HG02885 (cell line): ENCODE results near the gene FAM241B.

Source experiments
- ATAC-seq: cut with Tn5 transposase; IDR thresholded peaks from one replicate; pipeline ENCODE4 v1.9.1; 2021; ENCODE audit warnings: mild to moderate bottlenecking; ENCODE audit not compliant: unreplicated experiment, poor library complexity

FAM241B gene

DNA sequence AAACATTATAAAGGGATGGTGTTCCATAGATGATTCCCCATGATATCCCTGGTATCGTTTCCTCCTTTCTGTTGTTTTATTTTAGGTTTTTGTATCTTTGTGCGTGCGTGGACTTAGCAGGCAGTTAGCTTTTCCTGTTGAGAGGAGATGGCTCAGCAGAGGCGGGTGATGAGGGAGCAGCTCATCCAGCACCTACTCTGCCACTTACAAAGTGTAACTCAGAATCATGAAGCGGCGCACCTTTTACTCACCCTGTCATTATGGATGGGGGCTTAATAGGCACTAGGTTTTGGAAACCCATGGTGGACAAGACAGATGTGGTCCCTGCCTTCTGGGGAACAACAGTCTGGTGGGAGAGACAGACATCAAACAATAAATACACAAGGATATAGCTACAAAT is 17.1 kb downstream of the FAM241B start:
- no peak for ATAC-seq

DNA sequence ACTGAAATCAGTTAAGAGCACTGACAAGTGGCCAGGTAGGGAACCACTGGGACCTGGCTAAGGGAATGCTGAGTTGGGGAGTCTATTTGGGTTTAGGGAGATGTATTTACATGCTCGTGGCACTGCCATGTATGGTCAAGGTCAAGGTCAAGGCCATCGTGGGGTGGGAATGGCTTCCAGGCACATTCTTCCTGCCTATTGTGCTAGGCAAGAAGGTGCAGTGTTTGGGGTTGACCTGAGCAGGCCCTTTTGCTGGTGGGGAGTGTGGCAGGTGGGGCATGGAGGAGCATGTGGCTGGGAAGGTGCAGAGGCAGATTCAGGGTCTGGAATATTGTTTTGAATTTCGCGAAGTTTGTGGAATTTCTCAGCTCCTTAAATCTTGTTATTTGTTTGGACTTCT is 17.8 kb downstream of the FAM241B start:
- ATAC-seq, result no peak

DNA sequence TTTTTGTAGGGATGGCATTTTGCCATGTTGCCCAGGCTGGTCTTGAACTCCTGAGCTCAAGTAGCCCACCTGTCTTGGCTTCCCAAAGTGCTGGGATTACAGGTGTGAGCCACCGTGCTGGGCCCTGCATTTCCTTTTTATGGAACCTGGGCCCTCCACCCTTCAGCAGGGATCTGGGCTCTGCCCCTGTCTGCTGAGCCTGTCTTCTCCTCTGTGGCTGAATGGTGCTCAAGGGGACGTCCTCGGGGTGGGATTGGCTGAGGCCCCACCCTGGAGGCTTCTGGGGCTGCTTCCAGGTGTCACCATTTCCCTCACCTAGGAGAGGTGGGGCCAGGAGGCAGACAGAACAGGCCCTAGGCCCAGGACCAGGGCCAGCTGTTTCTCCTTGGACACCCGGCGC is 18.4 kb downstream of the FAM241B start:
- ATAC-seq, result no peak

DNA sequence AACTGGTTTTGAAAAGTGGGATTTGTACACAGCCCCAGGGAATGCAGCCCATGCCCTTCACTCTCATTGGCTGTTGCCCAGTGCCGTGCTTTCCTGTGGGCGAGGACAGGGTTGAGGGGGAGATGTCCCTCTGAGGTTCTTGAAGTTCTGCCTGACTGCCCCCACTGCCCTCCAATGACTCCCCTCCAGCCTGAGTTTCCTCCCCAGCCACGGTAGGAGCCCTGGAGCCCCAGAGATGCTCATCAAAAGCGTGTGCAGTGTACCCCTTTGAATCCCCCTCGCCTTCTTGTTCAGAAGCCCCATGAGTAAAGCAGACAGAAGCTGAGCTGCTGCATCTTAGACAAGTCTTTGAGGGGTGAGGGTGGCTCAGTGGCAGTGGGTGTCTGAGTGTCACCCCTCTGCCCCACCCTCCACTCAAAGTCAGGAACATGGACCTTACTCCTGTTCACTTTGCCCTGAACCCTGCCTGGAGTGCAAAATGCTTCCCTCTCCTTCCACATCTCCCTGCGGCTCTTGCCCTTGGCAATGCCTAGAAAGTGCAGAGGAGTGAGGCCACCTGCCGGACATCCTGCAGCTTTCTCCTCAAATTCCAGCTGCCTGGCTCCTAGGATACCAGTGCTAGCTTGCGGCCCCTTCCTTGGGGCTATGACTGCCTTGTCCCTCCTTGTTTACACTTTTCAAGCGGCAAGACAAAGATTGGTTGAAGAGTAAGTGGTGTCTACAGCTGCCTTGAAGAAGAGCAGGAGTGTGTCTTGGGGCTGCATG is 19.9 kb downstream of the FAM241B start:
- ATAC-seq, result no peak

DNA sequence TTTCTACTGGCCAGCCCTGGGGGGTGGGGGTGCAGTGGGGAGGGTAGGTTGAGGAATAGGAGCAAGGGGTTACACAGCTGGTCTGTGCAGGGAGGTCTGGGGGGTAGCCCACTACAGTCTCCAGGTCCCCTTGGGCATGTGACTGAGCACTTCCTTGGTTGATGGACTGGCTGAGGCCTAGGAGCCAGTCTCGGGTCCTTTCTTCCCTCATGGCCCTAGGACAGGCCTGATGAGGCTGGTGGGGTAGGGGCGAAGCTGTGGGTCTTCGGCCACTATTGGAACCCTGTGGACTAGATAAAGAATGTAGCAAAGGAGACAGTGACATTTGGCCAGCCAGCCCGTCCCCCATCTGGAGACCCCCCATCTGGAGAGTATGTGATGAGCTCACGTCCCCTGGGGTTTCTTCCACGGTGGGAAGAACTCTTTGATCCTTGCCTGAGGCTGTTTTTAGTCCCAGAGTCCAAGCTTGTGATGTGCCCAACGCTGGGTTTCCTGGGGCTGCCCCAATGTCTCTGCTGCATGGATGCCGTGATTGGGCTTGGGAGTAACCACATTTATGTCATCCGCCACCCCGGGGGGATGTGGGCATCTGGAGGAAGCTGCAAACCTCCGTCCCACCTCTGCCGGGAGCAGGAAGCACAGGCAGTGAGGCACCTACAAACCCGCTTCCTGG is 20.7 kb downstream of the FAM241B start:
- no peak for ATAC-seq

DNA sequence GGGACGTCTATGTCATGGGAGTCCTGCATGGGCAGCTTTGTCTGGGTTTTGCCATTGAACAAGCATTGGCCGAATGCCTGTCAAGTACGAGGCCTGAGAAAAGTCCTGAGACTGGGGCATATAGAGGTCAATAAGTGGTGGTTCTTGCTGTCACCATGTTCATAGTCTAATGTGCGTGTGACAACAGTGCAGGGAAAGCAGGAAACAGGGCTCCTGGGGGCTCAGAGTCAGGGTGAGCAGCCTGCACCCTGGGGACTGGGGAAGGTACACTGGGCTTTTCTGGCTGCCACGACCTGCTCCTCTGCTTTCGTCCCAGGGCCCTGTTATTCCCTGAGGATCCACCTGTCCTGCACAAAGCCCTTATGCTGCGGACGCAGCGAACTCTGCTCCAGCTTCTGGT is 21.3 kb downstream of the FAM241B start:
- ATAC-seq, result no peak

DNA sequence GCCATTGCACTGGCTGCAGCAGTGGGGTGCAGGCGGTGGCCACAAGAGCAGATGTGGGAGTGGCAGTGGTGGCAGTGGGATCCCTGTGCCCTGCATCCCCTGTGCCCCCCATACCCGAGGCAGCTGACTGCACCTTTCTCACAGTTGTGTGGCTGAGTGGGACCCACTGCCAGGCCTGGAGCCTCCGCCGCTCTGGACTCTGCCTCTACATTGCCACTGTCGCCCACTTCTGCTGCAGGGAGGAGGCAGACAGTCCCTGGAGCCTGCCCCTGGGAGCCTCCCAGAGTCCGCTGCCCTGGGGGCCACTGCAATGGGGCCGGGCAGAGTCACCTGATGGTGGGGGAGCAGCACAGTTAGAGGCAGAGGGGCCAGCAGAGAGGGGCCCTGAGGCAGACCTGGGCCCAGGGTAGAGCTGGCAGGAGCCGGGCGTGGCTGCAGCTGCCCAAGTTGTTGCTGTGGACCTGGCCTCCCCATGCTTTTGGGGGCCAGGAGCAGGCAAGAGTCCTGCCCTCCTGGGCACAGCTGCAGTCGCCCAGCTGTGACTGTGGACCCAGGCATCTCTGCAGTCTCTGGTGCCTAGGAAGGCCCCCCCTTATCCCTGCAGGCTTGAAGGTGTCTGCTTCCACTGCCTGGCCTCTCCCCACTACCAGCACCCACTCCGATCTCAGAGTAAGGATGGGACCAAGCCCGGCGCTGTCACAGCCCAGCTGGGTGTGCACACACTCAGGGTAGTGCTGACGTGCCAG is 22.2 kb downstream of the FAM241B start:
- no peak for ATAC-seq

DNA sequence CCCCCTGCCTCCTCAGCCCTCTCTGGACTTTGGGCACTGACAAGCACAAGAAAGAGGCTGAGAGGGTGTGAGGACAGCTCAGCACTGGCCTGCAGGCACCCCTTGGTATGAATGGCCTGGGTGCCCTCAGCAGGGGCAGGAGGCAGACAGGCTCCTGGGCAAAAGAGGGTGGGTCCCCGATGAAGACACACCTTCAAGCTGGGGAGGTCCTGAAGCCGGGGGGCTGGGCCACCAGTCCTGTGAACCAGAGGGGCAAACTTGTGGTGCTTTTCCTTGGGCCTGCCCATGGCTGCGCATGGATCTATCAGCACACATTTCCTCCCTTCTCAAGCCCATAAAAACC is 22.8 kb downstream of the FAM241B start:
- no peak for ATAC-seq

DNA sequence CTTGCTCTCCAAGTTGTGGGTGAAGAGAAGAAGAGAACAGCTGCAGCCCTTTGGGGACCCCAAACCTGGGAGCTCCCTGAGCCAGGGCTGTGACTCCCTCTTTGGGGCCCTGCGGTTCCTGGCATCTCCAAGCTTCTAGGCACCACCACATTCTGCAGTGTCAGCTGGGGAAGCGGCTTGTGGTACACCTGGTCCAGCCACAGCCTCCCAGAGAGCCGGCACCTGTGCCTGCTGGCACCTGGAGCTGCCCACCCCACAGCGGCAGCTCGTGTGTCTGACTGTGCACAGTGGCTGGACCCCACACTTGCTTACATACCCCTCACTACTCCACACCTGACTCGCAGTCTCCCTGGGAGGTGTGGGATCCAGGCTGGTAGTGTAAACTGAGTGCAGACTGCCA is 23.5 kb downstream of the FAM241B start:
- no peak for ATAC-seq

DNA sequence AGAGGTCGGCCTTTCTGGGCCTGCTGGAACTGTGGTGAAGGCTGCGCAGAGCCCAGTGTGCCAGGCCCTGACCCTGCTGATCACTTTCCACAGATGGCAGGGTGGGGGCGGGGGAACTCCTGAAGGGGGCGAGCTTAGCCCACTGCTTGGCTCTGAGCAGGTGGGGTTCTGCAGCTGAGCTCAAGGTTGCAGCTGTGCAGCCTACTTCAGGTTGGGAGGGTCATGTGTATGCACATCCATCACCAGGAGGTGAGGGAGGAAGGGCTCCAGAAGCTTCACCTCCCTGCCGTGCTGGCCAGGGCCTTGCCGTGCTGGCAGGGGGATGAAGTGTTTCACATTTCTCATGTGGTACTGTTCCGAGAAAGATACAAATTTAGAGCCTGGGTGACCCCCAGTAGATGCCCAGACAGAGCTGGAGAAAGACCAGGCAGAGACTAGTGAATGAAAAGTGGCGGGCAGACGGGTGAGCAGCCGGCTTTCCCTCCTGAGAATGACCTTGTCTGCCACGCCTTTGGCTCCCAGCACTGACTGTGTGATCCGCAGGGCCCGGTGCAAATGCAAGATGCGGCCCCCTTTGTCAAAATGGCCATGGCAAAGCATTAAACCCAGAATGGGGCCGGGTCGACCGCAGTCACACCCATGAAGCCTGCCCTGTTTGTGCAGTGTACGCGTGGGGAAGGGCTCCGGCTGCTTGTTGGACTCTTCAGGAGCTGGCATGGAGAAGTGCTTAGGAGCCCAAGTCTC is 25.2 kb downstream of the FAM241B start:
- ATAC-seq, result no peak

DNA sequence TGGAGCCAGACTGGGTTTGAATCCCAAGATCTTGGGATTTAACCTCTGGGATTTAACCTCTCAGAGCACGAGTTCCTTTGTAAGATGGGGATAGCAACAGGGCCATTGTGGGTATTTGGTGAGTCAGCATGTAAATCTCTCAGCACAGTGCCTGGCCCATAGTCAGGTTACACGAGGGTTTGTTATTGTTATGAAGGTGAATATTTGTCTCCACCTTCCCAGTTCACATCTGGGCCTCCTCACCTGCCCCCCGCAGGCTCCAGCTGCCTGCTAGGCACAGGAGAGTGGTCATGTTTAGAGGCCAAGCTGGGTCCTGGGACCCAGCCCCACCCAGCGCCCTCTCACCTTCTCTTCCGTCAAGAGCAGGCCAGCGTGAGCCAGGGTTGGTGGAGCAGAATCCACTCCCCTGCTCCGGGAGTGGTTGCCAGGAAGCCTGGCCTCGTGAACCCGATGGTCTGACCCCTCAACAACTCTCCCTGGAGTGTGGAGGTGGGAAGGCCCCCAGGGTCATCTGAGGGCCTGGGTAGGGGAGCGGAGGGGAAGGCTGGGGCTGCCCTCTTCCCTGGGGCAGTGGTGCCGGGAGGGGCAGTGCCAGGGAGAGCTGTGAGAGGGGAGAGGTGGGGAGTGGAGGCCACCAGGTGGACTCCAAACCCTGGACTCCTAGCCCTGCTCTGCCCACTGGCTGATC is 26.0 kb downstream of the FAM241B start:
- ATAC-seq, result no peak

DNA sequence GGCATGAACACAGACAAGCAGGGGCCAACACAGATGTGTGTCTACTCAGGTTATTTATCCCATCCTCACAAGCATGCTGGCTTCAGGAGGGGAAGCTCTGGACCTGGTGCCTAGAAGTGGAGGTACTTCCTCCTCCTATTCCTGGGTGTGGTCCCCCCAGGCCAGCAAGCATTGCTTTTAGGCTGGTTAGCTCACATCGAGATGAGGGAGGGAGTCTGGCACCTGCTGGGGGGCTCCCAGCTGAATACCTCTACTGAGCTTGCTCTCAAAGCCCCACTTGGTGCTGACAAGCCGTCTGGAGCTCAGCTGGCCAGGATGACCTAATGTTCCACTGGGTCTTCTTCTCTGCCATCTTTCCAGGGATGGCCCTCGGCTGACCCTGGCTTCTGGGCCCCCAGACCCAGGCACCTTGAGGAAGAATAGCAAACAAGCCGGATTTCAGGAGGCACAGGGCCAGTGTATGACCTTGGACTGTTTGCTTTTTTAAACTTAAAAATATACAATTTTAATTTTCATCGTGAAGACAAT is 26.8 kb downstream of the FAM241B start:
- ATAC-seq, result no peak

DNA sequence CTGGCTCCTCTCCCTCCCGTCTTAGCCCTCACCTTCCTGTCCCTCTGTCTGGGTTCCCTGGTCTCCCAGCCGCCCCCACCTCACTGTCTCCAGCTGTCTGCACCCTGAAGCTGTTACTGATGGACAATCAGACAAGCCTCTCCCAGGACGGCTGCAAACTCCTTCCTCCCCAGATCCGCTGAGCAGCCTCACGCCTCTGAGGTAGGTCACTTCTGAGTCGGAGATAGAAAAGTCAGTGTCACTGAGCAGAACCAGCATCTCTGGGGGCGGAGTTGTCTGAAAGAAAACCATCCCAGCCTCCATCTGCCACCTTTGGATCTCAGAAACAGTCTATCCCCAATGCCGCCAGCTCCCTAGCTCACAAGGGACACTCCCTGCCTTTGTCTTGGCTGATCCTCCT is 27.4 kb downstream of the FAM241B start:
- no peak for ATAC-seq

DNA sequence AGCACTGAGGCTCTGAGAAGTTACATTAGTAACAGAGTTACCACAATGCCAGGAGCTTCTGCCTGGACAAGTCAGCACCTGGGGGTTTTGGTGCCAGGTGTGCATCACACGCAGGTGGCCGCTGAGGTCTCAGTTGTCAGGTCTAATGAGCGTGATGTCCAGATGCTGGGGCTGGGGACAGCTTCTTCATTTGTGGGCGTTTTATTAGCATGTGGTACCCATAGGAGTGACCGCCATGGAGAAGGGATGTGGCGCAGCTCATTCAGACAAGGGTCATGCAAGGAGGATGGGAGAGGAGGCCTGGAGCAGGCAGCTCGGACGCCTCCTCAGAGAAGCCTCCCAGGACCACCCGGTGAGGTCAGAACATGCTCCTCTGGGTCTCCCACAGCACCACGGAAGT is 27.8 kb downstream of the FAM241B start:
- ATAC-seq, result no peak

DNA sequence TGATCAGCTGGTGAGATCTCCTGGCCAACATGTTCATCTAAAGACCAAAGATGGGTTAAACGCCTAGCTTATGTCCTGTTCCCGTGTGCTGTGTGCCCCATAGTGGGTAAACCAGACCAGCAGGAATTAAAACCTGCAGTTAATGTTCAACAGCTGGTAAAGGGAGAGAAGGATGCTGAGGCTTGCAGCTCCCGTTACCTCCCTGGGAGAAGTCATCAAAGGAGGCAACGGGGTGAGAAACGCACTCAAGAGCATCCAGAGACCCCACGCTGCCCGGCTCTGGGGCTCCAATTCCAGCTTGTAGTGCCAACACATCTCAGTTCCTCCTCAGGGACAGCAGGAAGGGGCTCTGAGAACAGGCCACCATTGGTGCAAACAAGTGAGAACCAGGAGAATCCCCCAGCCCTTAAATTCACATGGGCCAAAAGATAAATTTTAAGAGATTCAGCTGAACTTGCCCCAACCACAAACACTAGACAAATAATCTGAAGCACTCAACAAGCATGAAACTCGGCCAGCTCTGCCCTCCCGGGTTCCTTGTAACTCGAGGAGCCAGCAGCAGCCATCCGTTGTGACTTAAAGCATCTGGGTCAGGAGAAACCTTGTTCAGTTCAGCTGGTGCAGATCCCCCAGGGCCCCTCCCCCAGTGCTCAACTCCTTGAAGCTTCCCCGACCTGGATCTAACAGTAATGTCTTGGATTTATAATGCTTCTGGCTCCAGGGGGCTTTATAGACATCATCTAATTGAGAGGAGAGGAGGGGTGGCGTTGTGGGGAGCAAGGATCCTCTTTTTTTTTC is 29.4 kb downstream of the FAM241B start:
- no peak for ATAC-seq

DNA sequence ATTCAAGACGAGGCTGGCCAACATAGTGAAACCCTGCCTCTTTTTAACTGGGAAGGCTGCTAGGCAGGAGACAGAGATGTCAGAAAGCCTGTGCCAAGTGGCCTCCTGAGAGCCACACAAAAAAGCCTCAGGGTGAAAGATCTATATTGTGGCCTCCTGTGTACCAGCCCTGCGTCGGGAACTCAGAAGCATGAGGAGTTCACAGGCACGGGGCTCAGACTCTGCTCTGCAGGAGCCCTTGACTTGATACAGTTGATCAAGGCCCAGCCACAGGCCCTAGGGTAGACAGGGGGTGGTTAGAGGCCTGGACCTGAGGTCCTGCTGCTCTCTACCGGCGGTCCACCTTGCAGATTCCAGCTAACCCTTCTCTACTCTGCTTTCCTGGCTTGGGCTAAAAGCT is 30.2 kb downstream of the FAM241B start:
- no peak for ATAC-seq

DNA sequence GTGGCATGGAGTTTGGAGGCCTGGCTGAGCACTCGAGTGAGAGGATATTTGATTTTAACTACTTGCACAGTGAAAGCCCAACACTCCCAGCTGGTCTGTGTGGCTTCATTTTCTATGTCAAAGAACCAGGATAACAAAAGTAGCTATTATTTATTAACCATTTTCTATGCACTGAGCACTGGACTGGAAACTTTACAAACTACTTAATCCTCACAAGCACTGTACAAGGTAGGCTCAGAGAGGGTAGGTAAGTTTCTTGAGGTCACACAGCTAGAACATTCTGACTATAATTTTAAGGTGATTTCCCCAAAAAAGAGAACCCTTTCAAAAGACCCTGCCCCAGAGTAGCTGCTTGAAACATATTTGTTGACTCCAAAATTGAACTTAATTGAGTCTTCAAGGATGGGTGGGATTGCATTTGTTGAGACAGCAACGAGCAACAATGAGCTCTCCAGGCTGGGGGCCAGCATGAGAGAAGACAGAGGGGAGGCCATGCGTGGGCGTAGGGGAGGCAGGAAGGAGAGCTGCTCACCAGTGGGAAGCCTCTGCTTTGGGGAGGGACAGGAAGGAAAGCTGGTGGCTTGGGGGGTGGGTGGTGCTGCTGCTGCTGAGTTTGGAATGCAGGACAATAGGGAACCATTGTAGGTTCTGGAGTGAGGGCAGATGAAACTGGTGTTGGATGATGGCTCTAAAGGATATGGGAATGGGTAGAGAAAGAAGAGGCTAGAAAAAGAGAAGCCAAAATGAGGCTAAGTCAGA is 31.5 kb downstream of the FAM241B start:
- no peak for ATAC-seq

DNA sequence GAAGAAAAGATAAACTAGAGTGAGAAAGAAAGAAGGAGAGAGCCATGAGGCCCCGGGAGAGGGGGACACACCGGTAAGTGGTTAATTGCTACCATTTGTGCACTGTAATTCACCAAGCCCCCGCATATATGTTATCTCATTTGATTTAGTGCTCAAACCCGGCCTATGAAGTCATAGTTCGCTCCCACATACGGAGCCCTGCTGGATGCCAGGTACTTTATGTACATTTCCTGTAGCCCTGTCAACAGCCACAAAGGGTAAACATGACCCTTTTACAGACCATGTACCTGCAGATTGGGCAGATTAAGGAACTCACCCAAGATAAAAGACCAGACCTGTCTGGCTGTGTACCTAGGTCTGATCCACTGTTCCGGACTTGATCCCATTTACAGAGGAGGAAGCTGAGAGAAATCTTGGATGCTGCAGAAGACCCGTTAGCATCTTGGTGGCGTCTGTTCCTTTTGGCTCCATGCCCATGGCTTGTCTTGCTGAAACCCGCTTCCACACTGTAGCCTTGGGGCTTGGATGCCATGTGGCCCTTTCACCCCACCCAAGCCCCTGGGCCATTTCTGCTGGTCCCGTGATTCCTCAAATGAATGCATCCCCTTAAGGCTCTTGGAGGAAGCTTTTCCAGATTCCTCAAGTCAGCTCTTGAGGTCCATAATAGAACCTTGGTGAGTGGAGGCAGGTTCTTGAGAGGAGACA is 32.3 kb downstream of the FAM241B start:
- ATAC-seq, result no peak
